BLaER1 treated with 17β-estradiol and CSF1 and Interleukin-3, amounts not matched to agents 10 nM and 100 nM (cell line): Measurements from ENCODE around the gene IL3RA.
"Not testable (repeated sequence)": the region's sequence is repeated elsewhere in the genome, so short reads cannot be mapped to it uniquely, and the experiment has no call there.

Source experiments
- H3K27ac ChIP-seq, 11 experiments: shearing (Covaris generic); formaldehyde crosslinking; 2 replicates each; pipeline ENCODE4 v1.8.1; 2022
- H3K27me3 ChIP-seq, 11 experiments: shearing (Covaris generic); formaldehyde crosslinking; 2 replicates each; pipeline ENCODE4 v1.8.1; 2022
- H3K36me3 ChIP-seq, 11 experiments: shearing (Covaris generic); formaldehyde crosslinking; 2 replicates each; pipeline ENCODE4 v1.8.1; 2022
- H3K4me1 ChIP-seq, 10 experiments: shearing (Covaris generic); formaldehyde crosslinking; 2 replicates each; pipeline ENCODE4 v1.8.1; 2022
- H3K4me2 ChIP-seq, 11 experiments: shearing (Covaris generic); formaldehyde crosslinking; 2 replicates each; pipeline ENCODE4 v1.8.1; 2022
- H3K4me3 ChIP-seq, 10 experiments: shearing (Covaris generic); formaldehyde crosslinking; 2 replicates each; pipeline ENCODE4 v1.8.1; 2022
- H3K9ac ChIP-seq, 11 experiments: shearing (Covaris generic); formaldehyde crosslinking; 2 replicates each; pipeline ENCODE4 v1.8.1; 2022
- H3K9me3 ChIP-seq, 11 experiments: shearing (Covaris generic); formaldehyde crosslinking; replicated peaks in 1 of 11; 2 replicates each; pipeline ENCODE4 v1.8.1; 2022
- H4K20me1 ChIP-seq, 11 experiments: shearing (Covaris generic); formaldehyde crosslinking; 2 replicates each; pipeline ENCODE4 v1.8.1; 2022
- Cebpa-rat ChIP-seq, 11 experiments: shearing (Covaris generic); IDR thresholded peaks; 2 replicates each; pipeline ENCODE4 v1.8.1; 2022

Gene IL3RA

DNA sequence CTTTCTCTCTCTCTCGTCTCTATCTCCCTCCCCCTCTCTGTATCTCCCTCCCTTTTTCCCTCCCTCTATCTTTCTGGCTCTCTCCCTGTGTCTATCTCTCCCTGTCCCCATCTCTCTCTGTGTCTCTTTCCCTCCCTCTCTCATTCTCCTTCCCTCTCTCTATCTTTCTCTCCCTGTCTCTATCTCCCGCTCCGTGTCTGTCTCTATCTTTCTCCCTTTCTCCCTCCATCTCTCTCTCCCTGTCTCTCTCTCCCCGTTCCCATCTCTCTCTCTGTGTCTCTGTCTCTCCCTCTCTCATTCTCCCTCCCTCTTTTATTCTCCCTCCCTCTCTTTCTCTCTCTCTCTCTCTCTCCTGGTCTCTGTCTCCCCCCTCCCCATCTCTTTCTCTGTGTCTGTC is 22.9 kb downstream of the IL3RA start:
- peaks cover 0 to 4% (median 0%) of the 10 kb centered on the region in 11 experiments; a peak in 1 of 22 replicates for H4K20me1 ChIP-seq
- H3K27ac ChIP-seq: no peak overlapping the region
- H3K36me3 ChIP-seq: peaks cover 48 to 89% (median 74%) of the 10 kb centered on the region in 11 experiments
- no peak overlapping the region for H3K4me3 ChIP-seq
- TF ChIP-seq Cebpa-rat (IDR thresholded peaks at IDR 0.05): no peak
- peaks cover 10 to 20% (median 16%) of the 10 kb centered on the region in 11 experiments for H3K9me3 ChIP-seq
- H3K27me3 ChIP-seq: no peaks in the 10 kb centered on the region
- peaks cover 0 to 15% (median 7%) of the 10 kb centered on the region in 10 experiments; a peak in 17 of 20 replicates for H3K4me1 ChIP-seq
- H3K4me2 ChIP-seq: no peak overlapping the region
- no peak overlapping the region for H3K9ac ChIP-seq

DNA sequence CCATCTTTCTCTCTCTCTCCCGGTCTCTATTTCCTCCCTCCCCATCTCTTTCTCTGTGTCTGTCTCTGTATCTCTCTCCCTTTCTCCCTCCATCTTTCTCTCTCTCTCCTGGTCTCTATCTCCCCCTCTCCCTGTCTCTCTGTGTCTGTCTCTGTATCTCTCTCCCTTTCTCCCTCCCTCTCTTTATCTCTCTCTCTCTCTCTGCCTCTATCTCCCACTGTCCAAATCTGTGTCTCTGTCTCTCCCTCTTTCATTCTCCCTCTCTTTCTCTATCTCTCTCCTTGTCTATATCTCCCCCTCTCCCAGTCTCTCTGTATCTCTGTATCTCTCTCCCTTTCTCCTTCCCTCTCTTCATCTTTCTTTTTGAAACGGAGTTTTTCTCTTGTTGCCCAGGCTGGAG is 23.6 kb downstream of the IL3RA start:
- Histone ChIP-seq H3K4me3 (no peak overlapping the region), H4K20me1 (peaks cover 0 to 4% (median 0%) of the 10 kb centered on the region in 11 experiments; a peak in 1 of 22 replicates), H3K36me3 (peaks cover 52 to 95% (median 80%) of the 10 kb centered on the region in 11 experiments), H3K27me3 (no peaks in the 10 kb centered on the region), H3K27ac (no peak overlapping the region), H3K9ac (no peak overlapping the region), H3K9me3 (peaks cover 10 to 20% (median 16%) of the 10 kb centered on the region in 11 experiments), H3K4me1 (peaks cover 0 to 15% (median 7%) of the 10 kb centered on the region in 10 experiments; a peak in 17 of 20 replicates), H3K4me2 (no peak overlapping the region)
- TF ChIP-seq Cebpa-rat (IDR thresholded peaks at IDR 0.05): no peak

DNA sequence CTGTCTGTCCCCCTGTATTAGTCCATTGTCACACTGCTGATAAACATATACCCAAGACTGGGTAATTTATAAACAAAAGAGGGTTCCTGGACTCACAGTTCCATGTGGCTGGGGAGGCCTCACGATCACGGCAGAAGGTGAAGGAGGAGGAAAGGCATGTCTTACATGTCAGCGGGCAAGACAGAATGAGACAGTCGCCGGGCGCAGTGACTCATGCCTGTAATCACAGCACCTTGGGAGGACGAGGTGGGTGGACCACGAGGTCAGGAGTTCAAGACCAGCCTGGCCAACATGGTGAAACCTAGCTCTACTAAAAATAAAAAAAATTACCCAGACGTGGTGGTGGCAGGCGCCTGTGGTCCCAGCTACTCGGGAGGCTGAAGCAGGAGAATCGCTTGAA is 24.7 kb downstream of the IL3RA start:
- Histone ChIP-seq H3K9ac (no peak overlapping the region), H3K9me3 (peaks cover 10 to 20% (median 16%) of the 10 kb centered on the region in 11 experiments), H3K4me1 (peaks cover 0 to 7% (median 0%) of the 10 kb centered on the region in 10 experiments; a peak in 2 of 20 replicates), H3K27ac (no peak overlapping the region), H3K27me3 (no peaks in the 10 kb centered on the region), H3K4me3 (no peak overlapping the region), H4K20me1 (no peaks in the 10 kb centered on the region), H3K4me2 (no peak overlapping the region), H3K36me3 (peaks cover 52 to 87% (median 75%) of the 10 kb centered on the region in 11 experiments)
- no peak for TF ChIP-seq Cebpa-rat (IDR thresholded peaks at IDR 0.05)

DNA sequence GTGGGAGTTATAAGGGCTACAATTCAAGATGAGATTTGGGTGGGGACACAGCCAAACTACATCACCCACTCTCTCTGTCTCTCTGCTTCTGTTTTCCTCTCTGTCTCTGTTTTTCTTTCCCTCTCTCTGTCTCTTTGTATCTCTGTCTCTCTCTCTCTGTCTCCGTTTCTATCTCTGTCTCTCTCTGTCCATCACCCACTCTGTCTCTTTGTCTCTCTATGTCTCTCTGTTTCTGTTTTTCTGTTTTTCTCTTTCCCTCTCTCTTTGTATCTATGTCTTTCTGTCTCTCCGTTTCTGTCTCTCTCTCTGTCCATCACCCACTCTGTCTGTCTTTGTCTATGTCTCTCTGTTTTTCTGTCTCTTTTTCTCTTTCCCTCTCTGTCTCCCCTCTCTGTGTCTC is 25.3 kb downstream of the IL3RA start:
- Histone ChIP-seq H3K27me3 (no peaks in the 10 kb centered on the region), H3K4me2 (no peak overlapping the region), H3K4me1 (peaks cover 0 to 7% (median 0%) of the 10 kb centered on the region in 10 experiments; a peak in 2 of 20 replicates), H3K36me3 (peaks cover 51 to 81% (median 69%) of the 10 kb centered on the region in 11 experiments), H4K20me1 (no peaks in the 10 kb centered on the region), H3K9me3 (peaks cover 10 to 20% (median 16%) of the 10 kb centered on the region in 11 experiments), H3K27ac (peak overlapping the region in 2 of 11 experiments; percentile 3 to 10; a peak in 1 of 22 replicates), H3K9ac (no peak overlapping the region), H3K4me3 (no peak overlapping the region)
- TF ChIP-seq Cebpa-rat (IDR thresholded peaks at IDR 0.05): no peak

DNA sequence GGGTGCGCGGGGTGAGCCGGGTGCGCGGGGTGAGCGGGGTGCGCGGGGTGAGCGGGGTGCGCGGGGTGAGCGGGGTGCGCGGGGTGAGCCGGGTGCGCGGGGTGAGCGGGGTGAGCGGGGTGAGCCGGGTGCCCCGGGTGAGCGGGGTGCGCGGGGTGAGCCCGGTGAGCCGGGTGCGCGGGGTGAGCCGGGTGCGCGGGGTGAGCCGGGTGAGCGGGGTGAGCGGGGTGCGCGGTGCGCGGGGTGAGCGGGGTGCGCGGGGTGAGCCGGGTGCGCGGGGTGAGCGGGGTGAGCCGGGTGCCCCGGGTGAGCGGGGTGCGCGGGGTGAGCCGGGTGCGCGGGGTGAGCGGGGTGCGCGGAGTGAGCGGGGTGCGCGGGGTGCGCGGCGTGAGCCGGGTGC is 29.8 kb downstream of the IL3RA start:
- peaks cover 17 to 46% (median 41%) of the 10 kb centered on the region in 11 experiments; a peak in 21 of 22 replicates for H3K36me3 ChIP-seq
- not testable (repeated sequence) for H3K27ac ChIP-seq, H4K20me1 ChIP-seq, H3K9me3 ChIP-seq, H3K4me2 ChIP-seq, H3K4me1 ChIP-seq, H3K4me3 ChIP-seq, H3K9ac ChIP-seq, H3K27me3 ChIP-seq

DNA sequence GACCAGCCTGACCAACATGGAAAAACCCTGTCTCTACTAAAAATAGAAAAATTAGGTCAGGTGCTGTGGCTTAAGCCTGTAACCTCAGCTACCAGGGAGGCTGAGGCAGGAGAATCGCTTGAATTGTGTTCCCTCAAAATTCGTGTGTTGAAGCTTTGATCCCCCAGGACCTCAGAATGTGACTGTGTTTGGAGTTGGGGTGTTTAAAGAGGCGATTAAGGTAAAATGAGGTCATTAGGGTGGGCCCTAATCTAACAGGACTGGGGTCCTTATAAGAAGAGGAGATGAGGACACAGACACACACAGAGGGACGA is 31.8 kb downstream of the IL3RA start:
- Histone ChIP-seq H3K27me3 (no peaks in the 10 kb centered on the region), H3K4me2 (no peak overlapping the region), H3K9me3 (no peaks in the 10 kb centered on the region), H3K36me3 (peaks cover 8 to 26% (median 22%) of the 10 kb centered on the region in 11 experiments; a peak in 20 of 22 replicates), H3K9ac (no peak overlapping the region), H3K4me3 (no peak overlapping the region), H3K27ac (no peak overlapping the region), H4K20me1 (peaks cover 0 to 10% (median 0%) of the 10 kb centered on the region in 11 experiments; a peak in 3 of 22 replicates), H3K4me1 (peaks cover 0 to 5% (median 0%) of the 10 kb centered on the region in 10 experiments; a peak in 2 of 20 replicates)
- TF ChIP-seq Cebpa-rat (IDR thresholded peaks at IDR 0.05): no peak

DNA sequence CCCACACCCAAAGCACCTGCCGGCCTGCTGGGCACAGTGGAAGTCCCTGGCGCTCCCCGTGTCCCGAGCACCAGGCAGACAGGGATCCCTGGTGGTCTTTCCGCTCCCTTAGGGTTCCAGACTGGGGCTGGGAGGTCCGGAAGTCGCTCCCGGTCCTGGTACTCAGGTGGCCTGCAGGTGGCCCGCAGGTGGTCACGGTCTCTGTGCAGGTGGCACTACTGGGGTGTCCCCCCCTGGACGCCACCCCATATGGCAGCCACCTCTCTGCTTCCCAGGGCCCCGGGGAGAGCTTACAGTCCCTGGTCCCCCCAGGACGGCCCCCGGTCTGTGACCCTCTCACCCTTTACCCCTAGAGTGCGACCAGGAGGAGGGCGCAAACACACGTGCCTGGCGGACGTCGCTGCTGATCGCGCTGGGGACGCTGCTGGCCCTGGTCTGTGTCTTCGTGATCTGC is 41.7 kb downstream of the IL3RA start:
- Histone ChIP-seq H4K20me1 (peaks cover 17 to 57% (median 47%) of the 10 kb centered on the region in 11 experiments; a peak in 21 of 22 replicates), H3K9ac (no peak overlapping the region), H3K9me3 (no peaks in the 10 kb centered on the region), H3K36me3 (peaks cover 14 to 62% (median 46%) of the 10 kb centered on the region in 11 experiments), H3K27me3 (no peaks in the 10 kb centered on the region), H3K4me3 (no peak overlapping the region), H3K4me1 (peaks cover under 1 to 14% (median 5%) of the 10 kb centered on the region in 10 experiments; a peak in 12 of 20 replicates), H3K27ac (no peak overlapping the region), H3K4me2 (no peak overlapping the region)
- TF ChIP-seq Cebpa-rat (IDR thresholded peaks at IDR 0.05): no peak

DNA sequence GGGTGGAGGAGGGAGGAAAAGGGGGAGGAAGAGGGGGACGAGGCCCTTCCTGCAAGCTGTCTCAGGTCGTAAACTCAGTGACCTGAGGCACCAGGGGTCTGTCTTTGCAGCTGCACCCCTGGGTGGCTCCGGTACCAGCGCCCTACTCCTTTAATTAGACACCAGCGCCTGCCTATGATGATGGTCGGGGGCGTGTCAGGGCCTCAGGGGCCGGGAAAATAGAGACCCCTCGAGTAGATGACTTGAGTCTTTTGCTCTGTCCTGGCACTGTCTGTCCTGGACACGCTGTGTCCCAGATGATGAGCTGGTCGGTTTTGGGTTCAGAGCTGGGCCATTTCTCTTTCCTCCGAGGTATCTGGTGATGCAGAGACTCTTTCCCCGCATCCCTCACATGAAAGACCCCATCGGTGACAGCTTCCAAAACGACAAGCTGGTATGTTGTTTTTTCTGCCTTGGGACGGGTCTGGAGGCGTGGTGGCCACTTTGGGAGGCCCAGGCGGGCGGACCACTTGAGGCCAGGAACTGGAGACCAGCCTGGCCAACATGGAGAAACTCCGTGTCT is 44.2 kb downstream of the IL3RA start:
- Histone ChIP-seq H3K27ac (peak overlapping the region in 4 of 11 experiments; percentile 15 to 26 (median 20); a peak in 3 of 22 replicates), H3K4me2 (no peak overlapping the region), H3K4me1 (peaks cover 4 to 25% (median 8%) of the 10 kb centered on the region in 10 experiments; a peak in 12 of 20 replicates), H3K4me3 (no peak overlapping the region), H3K27me3 (no peaks in the 10 kb centered on the region), H3K36me3 (peaks cover 27 to 86% (median 70%) of the 10 kb centered on the region in 11 experiments), H3K9ac (no peak overlapping the region), H3K9me3 (no peaks in the 10 kb centered on the region), H4K20me1 (peaks cover 41 to 81% (median 72%) of the 10 kb centered on the region in 11 experiments; a peak in 21 of 22 replicates)
- TF ChIP-seq Cebpa-rat (IDR thresholded peaks at IDR 0.05): no peak

DNA sequence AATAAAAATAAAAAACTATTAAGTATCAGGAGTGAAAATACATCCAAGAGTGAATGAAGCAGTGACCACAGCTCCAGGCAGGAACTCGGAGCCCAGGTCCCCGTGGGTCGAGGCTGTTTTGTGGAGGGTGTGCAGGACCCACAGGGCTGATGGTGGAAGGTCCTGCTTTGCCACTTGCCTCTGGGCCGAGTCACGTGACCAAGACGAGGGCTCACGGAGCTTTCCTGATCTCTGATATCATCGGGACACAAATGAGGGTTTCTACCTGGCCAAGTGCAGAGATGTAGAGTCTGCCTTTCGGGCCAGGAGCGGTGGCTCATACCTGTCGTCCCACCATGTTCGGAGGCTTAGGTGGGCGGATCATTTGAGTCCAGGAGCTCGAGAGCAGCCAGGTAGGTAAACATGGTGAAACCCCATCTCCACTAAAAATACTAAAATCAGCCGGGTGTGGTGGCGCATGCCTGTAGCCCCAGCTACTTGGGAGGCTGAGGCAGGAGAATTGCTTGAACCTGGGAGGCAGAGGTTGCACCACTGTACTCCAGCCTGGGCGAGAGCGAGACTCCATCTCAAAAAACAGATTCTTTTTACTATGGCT is 48.2 kb downstream of the IL3RA start:
- peaks cover 81 to 95% (median 92%) of the 10 kb centered on the region in 11 experiments for H4K20me1 ChIP-seq
- TF ChIP-seq Cebpa-rat (IDR thresholded peaks at IDR 0.05): no peak
- peaks cover 54 to 95% (median 82%) of the 10 kb centered on the region in 11 experiments for H3K36me3 ChIP-seq
- H3K27ac ChIP-seq: no peak overlapping the region
- H3K4me2 ChIP-seq: no peak overlapping the region
- H3K27me3 ChIP-seq: no peaks in the 10 kb centered on the region
- no peaks in the 10 kb centered on the region for H3K9me3 ChIP-seq
- H3K9ac ChIP-seq: peak overlapping the region in 1 of 11 experiments; percentile 15; a peak in 1 of 22 replicates
- H3K4me3 ChIP-seq: no peak overlapping the region
- peaks cover 7 to 44% (median 23%) of the 10 kb centered on the region in 10 experiments for H3K4me1 ChIP-seq
